Measurements from ENCODE around the gene ADM5. TPM values are rescaled to one million over a fixed set of nuclear protein-coding genes. Genes with fewer than 3 reads are reported as not detected.

The ADM5 gene
- total RNA-seq, 1 donor from 2014 or later: 1.5 TPM

GRCh38 chr19:49704888-49705642 is 15.7 kb downstream of the ADM5 start:
- no peak for TF ChIP-seq CTCF (IDR thresholded peaks at IDR 0.05)
- Mint-ChIP-seq H3K9me3 (ENCODE audit: unreplicated experiment) (no peaks in the 10 kb centered on the region), H3K27me3 (ENCODE audit: unreplicated experiment) (no peaks in the 10 kb centered on the region), H3K27ac (ENCODE audit: unreplicated experiment) (no peak overlapping the region), H3K36me3 (ENCODE audit: unreplicated experiment) (peaks cover 7% of the 10 kb centered on the region), H3K4me3 (ENCODE audit: unreplicated experiment) (no peak overlapping the region), H3K4me1 (ENCODE audit: unreplicated experiment) (no peaks in the 10 kb centered on the region)
- no peak for DNase-seq (ENCODE audit: extremely low spot score, unreplicated experiment)

GRCh38 chr19:49705919-49706318 is 16.5 kb downstream of the ADM5 start:
- Mint-ChIP-seq H3K36me3 (ENCODE audit: unreplicated experiment) (peaks cover 15% of the 10 kb centered on the region), H3K27me3 (ENCODE audit: unreplicated experiment) (no peaks in the 10 kb centered on the region), H3K9me3 (ENCODE audit: unreplicated experiment) (no peaks in the 10 kb centered on the region), H3K4me1 (ENCODE audit: unreplicated experiment) (peaks cover 3% of the 10 kb centered on the region), H3K27ac (ENCODE audit: unreplicated experiment) (no peak overlapping the region), H3K4me3 (ENCODE audit: unreplicated experiment) (no peak overlapping the region)
- DNase-seq (ENCODE audit: extremely low spot score, unreplicated experiment): no peak
- no peak for TF ChIP-seq CTCF (IDR thresholded peaks at IDR 0.05)

GRCh38 chr19:49710372-49710951 is 21.1 kb downstream of the ADM5 start:
- Mint-ChIP-seq H3K36me3 (ENCODE audit: unreplicated experiment) (peaks cover 17% of the 10 kb centered on the region), H3K4me1 (ENCODE audit: unreplicated experiment) (peaks cover 3% of the 10 kb centered on the region), H3K27me3 (ENCODE audit: unreplicated experiment) (no peaks in the 10 kb centered on the region), H3K27ac (ENCODE audit: unreplicated experiment) (no peak overlapping the region), H3K4me3 (ENCODE audit: unreplicated experiment) (no peak overlapping the region), H3K9me3 (ENCODE audit: unreplicated experiment) (no peaks in the 10 kb centered on the region)
- TF ChIP-seq CTCF (IDR thresholded peaks at IDR 0.05): no peak
- DNase-seq (ENCODE audit: extremely low spot score, unreplicated experiment): no peak

GRCh38 chr19:49712397-49712859 is 23.0 kb downstream of the ADM5 start:
- H3K4me1 Mint-ChIP-seq (ENCODE audit: unreplicated experiment): peaks cover 5% of the 10 kb centered on the region
- DNase-seq (ENCODE audit: extremely low spot score, unreplicated experiment): no peak
- TF ChIP-seq CTCF (IDR thresholded peaks at IDR 0.05): no peak
- H3K27me3 Mint-ChIP-seq (ENCODE audit: unreplicated experiment): no peaks in the 10 kb centered on the region
- H3K9me3 Mint-ChIP-seq (ENCODE audit: unreplicated experiment): no peaks in the 10 kb centered on the region
- no peak overlapping the region for H3K4me3 Mint-ChIP-seq (ENCODE audit: unreplicated experiment)
- no peak overlapping the region for H3K27ac Mint-ChIP-seq (ENCODE audit: unreplicated experiment)
- peaks cover 14% of the 10 kb centered on the region for H3K36me3 Mint-ChIP-seq (ENCODE audit: unreplicated experiment)

- H3K4me3 Mint-ChIP-seq (ENCODE audit: unreplicated experiment): no peak overlapping the region
- H3K27me3 Mint-ChIP-seq (ENCODE audit: unreplicated experiment): no peaks in the 10 kb centered on the region
- H3K9me3 Mint-ChIP-seq (ENCODE audit: unreplicated experiment): no peaks in the 10 kb centered on the region
- peaks cover 13% of the 10 kb centered on the region for H3K36me3 Mint-ChIP-seq (ENCODE audit: unreplicated experiment)
- peaks cover 13% of the 10 kb centered on the region for H3K4me1 Mint-ChIP-seq (ENCODE audit: unreplicated experiment)
- H3K27ac Mint-ChIP-seq (ENCODE audit: unreplicated experiment): no peak overlapping the region
- TF ChIP-seq CTCF (IDR thresholded peaks at IDR 0.05): no peak
- DNase-seq (ENCODE audit: extremely low spot score, unreplicated experiment): no peak
These were observed 23.9 kb downstream of the ADM5 start for GRCh38 chr19:49713236-49713845.

Data from osteocyte (in vitro differentiated cells).